ENCODE results near the gene CMC2. TPM values are rescaled to one million over a fixed set of nuclear protein-coding genes. Genes with fewer than 3 reads are reported as not detected.

Gene CMC2
- total and polyA plus RNA-seq, 9 of the 15 experiments (the other 6 are each of a cell fraction or from before 2014, with no cell fraction given): 122 to 501 (median 172) TPM

DNA sequence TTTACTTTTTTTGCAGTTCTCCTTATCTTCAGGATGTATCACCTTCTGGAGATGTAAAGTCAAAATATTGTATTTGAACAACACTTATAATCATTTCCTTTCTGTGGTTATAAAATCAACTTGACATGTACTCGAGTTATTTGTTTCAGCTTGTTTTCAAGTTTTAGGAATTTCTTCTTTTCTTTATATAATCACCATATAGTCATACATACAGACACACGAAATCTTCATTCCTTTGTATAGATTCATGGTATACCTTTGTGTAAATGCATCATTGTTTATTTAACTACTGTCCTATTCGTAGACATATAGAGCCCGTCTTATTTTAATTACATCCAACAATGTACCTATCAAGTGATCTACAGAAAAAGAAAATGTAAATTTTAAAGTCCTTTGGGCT lies 40.1 kb downstream of the CMC2 start:
- BruUV-seq (replicated peaks): no TSS peak
- WGBS (ENCODE audit: insufficient coverage, low coverage, missing lambda C conversion rate): 65% methylated on average over 4 of the region's 4 CpGs
- CTCF ChIA-PET (ENCODE audit: low intra/inter-chr PET ratio): no interaction called here
- Histone ChIP-seq H3K27ac (ENCODE audit: extremely low read depth, low read depth, low read length) (no peak overlapping the region), H3K27me3 (ENCODE audit: control insufficient read depth in 2 of 2, insufficient read depth in 2 of 2, low read length in 2 of 2) (no peaks in the 10 kb centered on the region), H3K36me3 (ENCODE audit: control insufficient read depth, insufficient read depth, low read length) (peaks cover 6% of the 10 kb centered on the region; the same call in 2 of the 3 replicates), H4K20me1 (replicated peaks; ENCODE audit: control insufficient read depth, insufficient read depth, low read length) (no peaks in the 10 kb centered on the region), H2AFZ (ENCODE audit: low read depth, low read length) (no peak overlapping the region), H3K9ac (ENCODE audit: insufficient read depth in 1 of 2, low read depth in 2 of 2, low read length in 2 of 2) (no peak overlapping the region), H3K4me2 (ENCODE audit: insufficient read depth, low read length) (no peak overlapping the region), H3K4me1 (replicated peaks in 1 of 2; ENCODE audit: control insufficient read depth in 2 of 2, insufficient read depth in 2 of 2, low read length in 2 of 2) (no peaks in the 10 kb centered on the region), H3K4me3 (no peak overlapping the region), H3K9me1 (ENCODE audit: control insufficient read depth, insufficient read depth, low read length) (no peaks in the 10 kb centered on the region), H3K79me2 (ENCODE audit: control insufficient read depth, insufficient read depth, low read length) (no peaks in the 10 kb centered on the region), H3K9me3 (replicated peaks; ENCODE audit: control insufficient read depth, insufficient read depth, low read depth, low read length) (no peaks in the 10 kb centered on the region)
- ATAC-seq (no peak), FAIRE-seq (no peak), DNase-seq (ENCODE audit: extremely low read depth in 1 of 4, low spot score in 3 of 4) (no peak)
- POLR2A ChIA-PET: interaction anchor here (1.3 kb wide), 1 partner anchor 12 kb away, joined by 5 read pairs; no protein-coding TSS in a partner anchor
- intact Hi-C loops (cut with micrococcal nuclease): no loop called here
- TF ChIP-seq, protein P1, sequence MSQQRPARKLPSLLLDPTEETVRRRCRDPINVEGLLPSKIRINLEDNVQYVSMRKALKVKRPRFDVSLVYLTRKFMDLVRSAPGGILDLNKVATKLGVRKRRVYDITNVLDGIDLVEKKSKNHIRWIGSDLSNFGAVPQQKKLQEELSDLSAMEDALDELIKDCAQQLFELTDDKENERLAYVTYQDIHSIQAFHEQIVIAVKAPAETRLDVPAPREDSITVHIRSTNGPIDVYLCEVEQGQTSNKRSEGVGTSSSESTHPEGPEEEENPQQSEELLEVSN (IDR thresholded peaks at IDR 0.05; ENCODE audit: borderline replicate concordance in 1 of 2, extremely low read depth in 1 of 2, insufficient read depth in 1 of 2, insufficient read length in 1 of 2, low read depth in 1 of 2, low read length in 1 of 2, poor library complexity in 1 of 2, severe bottlenecking in 1 of 2): no peak
- TF ChIP-seq, protein P2, sequence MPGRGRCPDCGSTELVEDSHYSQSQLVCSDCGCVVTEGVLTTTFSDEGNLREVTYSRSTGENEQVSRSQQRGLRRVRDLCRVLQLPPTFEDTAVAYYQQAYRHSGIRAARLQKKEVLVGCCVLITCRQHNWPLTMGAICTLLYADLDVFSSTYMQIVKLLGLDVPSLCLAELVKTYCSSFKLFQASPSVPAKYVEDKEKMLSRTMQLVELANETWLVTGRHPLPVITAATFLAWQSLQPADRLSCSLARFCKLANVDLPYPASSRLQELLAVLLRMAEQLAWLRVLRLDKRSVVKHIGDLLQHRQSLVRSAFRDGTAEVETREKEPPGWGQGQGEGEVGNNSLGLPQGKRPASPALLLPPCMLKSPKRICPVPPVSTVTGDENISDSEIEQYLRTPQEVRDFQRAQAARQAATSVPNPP (IDR thresholded peaks at IDR 0.05; ENCODE audit: borderline replicate concordance, insufficient read depth, insufficient read length): no peak
- TF ChIP-seq TCF7L2 (IDR thresholded peaks at IDR 0.05; ENCODE audit: low read depth, low read length): no peak
- TF ChIP-seq TRIM24 (IDR thresholded peaks at IDR 0.05): no peak
- no peak for TF ChIP-seq PRMT5 (CRISPR knock-in tag; IDR thresholded peaks at IDR 0.05)
- no peak for TF ChIP-seq ZNF239 (CRISPR knock-in tag; IDR thresholded peaks at IDR 0.05)
- TF ChIP-seq, protein P3, sequence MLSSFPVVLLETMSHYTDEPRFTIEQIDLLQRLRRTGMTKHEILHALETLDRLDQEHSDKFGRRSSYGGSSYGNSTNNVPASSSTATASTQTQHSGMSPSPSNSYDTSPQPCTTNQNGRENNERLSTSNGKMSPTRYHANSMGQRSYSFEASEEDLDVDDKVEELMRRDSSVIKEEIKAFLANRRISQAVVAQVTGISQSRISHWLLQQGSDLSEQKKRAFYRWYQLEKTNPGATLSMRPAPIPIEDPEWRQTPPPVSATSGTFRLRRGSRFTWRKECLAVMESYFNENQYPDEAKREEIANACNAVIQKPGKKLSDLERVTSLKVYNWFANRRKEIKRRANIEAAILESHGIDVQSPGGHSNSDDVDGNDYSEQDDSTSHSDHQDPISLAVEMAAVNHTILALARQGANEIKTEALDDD (IDR thresholded peaks at IDR 0.05): no peak
- TF ChIP-seq, protein P4, sequence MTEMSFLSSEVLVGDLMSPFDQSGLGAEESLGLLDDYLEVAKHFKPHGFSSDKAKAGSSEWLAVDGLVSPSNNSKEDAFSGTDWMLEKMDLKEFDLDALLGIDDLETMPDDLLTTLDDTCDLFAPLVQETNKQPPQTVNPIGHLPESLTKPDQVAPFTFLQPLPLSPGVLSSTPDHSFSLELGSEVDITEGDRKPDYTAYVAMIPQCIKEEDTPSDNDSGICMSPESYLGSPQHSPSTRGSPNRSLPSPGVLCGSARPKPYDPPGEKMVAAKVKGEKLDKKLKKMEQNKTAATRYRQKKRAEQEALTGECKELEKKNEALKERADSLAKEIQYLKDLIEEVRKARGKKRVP (CRISPR knock-in tag; IDR thresholded peaks at IDR 0.05): no peak
- TF ChIP-seq LARP7 (IDR thresholded peaks at IDR 0.05): no peak
- TF ChIP-seq, protein P5, sequence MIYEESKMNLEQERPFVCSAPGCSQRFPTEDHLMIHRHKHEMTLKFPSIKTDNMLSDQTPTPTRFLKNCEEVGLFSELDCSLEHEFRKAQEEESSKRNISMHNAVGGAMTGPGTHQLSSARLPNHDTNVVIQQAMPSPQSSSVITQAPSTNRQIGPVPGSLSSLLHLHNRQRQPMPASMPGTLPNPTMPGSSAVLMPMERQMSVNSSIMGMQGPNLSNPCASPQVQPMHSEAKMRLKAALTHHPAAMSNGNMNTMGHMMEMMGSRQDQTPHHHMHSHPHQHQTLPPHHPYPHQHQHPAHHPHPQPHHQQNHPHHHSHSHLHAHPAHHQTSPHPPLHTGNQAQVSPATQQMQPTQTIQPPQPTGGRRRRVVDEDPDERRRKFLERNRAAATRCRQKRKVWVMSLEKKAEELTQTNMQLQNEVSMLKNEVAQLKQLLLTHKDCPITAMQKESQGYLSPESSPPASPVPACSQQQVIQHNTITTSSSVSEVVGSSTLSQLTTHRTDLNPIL (CRISPR knock-in tag; IDR thresholded peaks at IDR 0.05): no peak
- TF ChIP-seq HDAC3 (IDR thresholded peaks at IDR 0.05; ENCODE audit: borderline replicate concordance, partially characterized antibody): no peak
- in situ Hi-C loops (cut with MboI): no loop called here
